Brain microvascular endothelial cell (primary cell): Measurements from ENCODE around the gene TRAPPC1.
A peak's percentile ranks its signal among the peaks of the same experiment; 100 is the strongest.

Experiments
- DNase-seq: peaks from one replicate; pipeline ENCODE4 v3.0.0-alpha.2; 2020
- H3K27ac ChIP-seq: fragments of 250-450 bp; sonication (Bioruptor Pico); 2 replicates; pipeline ENCODE4 v1.5.1; 2020; ENCODE audit warnings: mild to moderate bottlenecking, moderate library complexity
- H3K27me3 ChIP-seq: fragments of 250-450 bp; sonication (Bioruptor Pico); replicated peaks from 2 replicates; pipeline ENCODE4 v1.5.1; 2020; ENCODE audit warnings: mild to moderate bottlenecking
- H3K36me3 ChIP-seq: fragments of 250-450 bp; sonication (Bioruptor Pico); replicated peaks from 2 replicates; pipeline ENCODE4 v1.5.1; 2020; ENCODE audit warnings: mild to moderate bottlenecking
- H3K4me3 ChIP-seq: 2 replicates; pipeline ENCODE4 v1.5.1; 2011; ENCODE audit warnings: low read depth, mild to moderate bottlenecking, control low read depth, low read length, moderate library complexity
- in situ Hi-C: cut with HindIII; loops from 2 replicates; pipeline ENCODE4 v1.10.0; 2017; ENCODE audit warnings: low sequenced_read_pairs, low pct_ligation_motif_present
- TF ChIP-seq, protein P1 (sequence below): IDR thresholded peaks from 2 replicates; pipeline ENCODE4 v1.5.1; 2011; ENCODE audit warnings: low read depth, mild to moderate bottlenecking, moderate library complexity, low read length, control low read depth, inconsistent platforms; ENCODE audit errors: missing control alignments

Gene TRAPPC1

DNA sequence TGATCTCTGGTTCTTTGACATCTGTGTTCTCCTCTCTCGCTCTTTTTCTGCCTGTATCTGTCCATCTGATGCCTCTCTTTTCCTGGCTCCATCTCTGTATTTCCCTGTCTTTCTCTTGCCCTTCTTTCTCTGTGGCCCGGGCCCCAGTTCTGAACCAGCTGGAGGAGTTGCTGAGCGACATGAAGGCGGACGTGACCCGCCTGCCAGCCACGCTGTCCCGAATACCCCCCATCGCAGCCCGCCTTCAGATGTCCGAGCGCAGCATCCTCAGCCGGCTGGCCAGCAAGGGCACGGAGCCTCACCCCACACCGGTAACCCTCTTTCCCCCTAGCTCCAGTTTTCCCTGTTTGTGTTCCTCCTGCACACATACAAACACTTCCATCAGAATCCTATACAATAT lies 21.5 kb downstream of the TRAPPC1 start:
- Histone ChIP-seq H3K36me3 (peaks cover 67% of the 10 kb centered on the region), H3K27ac (no peak overlapping the region), H3K4me3 (no peak overlapping the region), H3K27me3 (no peaks in the 10 kb centered on the region)
- TF ChIP-seq, protein P1, sequence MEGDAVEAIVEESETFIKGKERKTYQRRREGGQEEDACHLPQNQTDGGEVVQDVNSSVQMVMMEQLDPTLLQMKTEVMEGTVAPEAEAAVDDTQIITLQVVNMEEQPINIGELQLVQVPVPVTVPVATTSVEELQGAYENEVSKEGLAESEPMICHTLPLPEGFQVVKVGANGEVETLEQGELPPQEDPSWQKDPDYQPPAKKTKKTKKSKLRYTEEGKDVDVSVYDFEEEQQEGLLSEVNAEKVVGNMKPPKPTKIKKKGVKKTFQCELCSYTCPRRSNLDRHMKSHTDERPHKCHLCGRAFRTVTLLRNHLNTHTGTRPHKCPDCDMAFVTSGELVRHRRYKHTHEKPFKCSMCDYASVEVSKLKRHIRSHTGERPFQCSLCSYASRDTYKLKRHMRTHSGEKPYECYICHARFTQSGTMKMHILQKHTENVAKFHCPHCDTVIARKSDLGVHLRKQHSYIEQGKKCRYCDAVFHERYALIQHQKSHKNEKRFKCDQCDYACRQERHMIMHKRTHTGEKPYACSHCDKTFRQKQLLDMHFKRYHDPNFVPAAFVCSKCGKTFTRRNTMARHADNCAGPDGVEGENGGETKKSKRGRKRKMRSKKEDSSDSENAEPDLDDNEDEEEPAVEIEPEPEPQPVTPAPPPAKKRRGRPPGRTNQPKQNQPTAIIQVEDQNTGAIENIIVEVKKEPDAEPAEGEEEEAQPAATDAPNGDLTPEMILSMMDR = no peak
- no peak for DNase-seq
- in situ Hi-C loops = no loop called here

DNA sequence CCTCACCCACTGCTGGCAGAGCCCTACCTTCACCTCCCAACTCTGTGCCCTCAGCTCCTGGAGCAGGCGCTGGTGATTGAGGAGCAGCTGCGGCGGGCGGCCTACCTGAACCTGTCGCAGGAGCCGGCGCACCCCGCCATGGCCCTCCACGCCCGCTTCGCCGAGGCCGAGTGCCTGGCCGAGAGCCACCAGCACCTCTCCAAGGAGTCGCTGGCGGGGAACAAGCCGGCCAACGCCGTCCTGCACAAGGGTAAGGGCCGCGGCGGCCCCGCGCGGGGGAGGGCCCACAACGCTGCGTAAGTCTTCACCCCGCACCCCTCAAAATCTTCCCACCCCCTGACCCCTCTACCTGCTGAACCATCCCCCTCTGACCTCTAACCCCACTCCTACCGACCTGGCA lies 22.7 kb downstream of the TRAPPC1 start:
- H3K27ac ChIP-seq = no peak overlapping the region
- H3K36me3 ChIP-seq = peaks cover 79% of the 10 kb centered on the region
- DNase-seq = no peak
- H3K4me3 ChIP-seq = no peak overlapping the region
- in situ Hi-C loops = no loop called here
- TF ChIP-seq, protein P1 = no peak
- no peaks in the 10 kb centered on the region for H3K27me3 ChIP-seq

DNA sequence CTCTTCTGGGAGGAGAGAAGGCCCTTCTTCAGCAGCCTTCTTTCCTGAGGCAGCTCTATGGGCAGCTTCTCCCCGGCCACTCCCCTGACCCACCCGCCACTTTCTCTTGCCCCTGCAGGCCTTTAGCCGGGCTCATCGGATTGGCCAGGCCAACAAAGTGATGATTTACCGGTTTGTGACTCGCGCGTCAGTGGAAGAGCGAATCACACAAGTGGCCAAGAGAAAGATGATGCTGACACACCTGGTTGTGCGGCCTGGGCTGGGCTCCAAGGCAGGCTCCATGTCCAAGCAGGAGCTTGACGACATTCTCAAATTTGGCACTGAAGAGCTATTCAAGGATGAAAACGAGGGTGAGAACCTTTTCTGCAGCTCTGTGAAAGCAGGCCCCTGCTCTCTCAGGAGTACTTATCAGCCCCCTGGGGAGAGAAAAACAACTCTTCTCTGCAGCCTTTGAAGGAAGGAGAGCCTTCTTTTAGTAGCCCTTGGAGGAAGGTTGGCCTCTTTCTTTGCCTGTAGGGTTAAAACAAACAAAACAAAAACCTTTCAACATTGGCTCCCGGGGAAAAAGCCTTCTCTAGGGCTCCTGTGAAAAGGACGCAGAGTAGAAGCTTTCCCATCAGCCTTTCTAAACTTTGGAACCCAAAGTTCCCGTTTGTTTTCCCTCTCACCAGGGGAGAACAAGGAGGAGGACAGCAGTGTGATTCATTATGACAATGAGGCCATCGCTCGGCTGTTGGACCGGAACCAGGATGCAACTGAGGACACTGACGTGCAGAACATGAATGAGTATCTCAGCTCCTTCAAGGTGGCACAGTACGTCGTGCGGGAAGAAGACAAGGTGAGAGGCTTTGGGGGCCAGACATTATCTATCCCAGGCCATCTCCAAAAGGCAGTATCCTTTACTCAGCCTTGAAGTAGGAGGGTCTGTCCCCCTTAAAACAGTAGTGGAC lies 28.3 kb downstream of the TRAPPC1 start:
- Histone ChIP-seq H3K27me3 (no peaks in the 10 kb centered on the region), H3K27ac (no peak overlapping the region), H3K36me3 (peaks cover 93% of the 10 kb centered on the region), H3K4me3 (no peak overlapping the region)
- in situ Hi-C loops = no loop called here
- DNase-seq = peak; percentile 14
- TF ChIP-seq, protein P1 = no peak

DNA sequence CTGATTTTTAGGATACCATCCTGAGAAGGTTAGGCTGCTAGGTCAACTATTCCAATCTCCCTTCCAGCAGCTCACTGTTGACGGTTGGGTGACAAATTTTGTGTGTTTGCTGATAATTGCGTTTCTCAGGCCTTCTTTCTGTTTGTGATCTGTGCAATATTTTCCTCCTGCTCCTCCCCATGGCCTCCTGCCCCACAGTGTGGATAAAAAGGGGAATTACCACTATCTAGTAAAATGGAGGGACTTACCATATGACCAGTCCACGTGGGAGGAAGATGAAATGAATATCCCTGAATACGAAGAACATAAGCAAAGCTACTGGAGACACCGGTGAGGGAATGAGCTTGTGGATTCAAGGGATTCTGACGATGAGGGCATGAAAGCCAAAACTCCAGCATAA lies 34.0 kb downstream of the TRAPPC1 start:
- TF ChIP-seq, protein P1 = peak; percentile 67
- in situ Hi-C loops = no loop called here
- H3K27ac ChIP-seq = no peak overlapping the region
- DNase-seq = peak; percentile 42
- peaks cover 85% of the 10 kb centered on the region for H3K36me3 ChIP-seq
- H3K4me3 ChIP-seq = no peak overlapping the region
- no peaks in the 10 kb centered on the region for H3K27me3 ChIP-seq

DNA sequence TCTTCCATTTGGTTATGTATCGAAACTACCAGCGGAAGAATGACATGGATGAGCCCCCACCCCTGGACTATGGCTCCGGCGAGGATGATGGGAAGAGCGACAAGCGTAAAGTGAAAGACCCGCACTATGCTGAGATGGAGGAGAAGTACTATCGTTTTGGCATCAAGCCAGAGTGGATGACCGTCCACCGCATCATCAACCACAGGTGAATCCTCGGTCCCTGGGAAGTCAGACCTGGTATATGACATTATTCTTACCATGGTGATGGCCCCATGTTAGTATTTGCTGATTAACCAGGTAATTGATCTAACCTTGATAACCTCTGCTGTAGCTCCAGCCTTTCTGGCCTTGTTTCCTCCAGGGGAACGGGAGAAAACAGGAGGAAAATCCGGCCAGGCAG lies 34.7 kb downstream of the TRAPPC1 start:
- TF ChIP-seq, protein P1 = no peak
- Histone ChIP-seq H3K4me3 (no peak overlapping the region), H3K36me3 (peaks cover 83% of the 10 kb centered on the region), H3K27me3 (no peaks in the 10 kb centered on the region), H3K27ac (no peak overlapping the region)
- in situ Hi-C loops = no loop called here
- DNase-seq = no peak

DNA sequence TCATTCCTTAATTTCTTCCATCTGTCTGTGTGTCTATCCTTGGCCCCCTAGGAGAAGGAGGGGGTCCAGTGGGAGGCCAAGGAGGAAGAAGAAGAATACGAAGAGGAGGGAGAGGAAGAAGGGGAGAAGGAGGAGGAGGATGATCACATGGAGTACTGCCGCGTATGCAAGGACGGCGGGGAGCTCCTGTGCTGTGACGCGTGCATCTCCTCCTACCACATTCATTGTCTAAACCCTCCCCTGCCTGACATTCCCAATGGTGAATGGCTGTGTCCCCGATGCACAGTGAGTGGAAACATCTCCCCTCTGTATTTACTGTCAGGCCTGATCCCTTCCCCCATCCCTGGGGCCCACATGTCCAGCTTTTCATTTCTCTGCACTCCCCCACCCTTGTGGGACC lies 36.9 kb downstream of the TRAPPC1 start:
- no peak for DNase-seq
- Histone ChIP-seq H3K36me3 (peaks cover 78% of the 10 kb centered on the region), H3K27me3 (no peaks in the 10 kb centered on the region), H3K4me3 (no peak overlapping the region), H3K27ac (no peak overlapping the region)
- in situ Hi-C loops = no loop called here
- TF ChIP-seq, protein P1 = no peak
